ENCODE data around the gene ATP1B2. TPM values are rescaled to one million over a fixed set of nuclear protein-coding genes. Genes with fewer than 3 reads are reported as not detected.
"Not testable (repeated sequence)": the region's sequence is repeated elsewhere in the genome, so short reads cannot be mapped to it uniquely, and the experiment has no call there.

The ATP1B2 gene
- total RNA-seq, 1 donor from 2014 or later = 14.3 TPM

DNA sequence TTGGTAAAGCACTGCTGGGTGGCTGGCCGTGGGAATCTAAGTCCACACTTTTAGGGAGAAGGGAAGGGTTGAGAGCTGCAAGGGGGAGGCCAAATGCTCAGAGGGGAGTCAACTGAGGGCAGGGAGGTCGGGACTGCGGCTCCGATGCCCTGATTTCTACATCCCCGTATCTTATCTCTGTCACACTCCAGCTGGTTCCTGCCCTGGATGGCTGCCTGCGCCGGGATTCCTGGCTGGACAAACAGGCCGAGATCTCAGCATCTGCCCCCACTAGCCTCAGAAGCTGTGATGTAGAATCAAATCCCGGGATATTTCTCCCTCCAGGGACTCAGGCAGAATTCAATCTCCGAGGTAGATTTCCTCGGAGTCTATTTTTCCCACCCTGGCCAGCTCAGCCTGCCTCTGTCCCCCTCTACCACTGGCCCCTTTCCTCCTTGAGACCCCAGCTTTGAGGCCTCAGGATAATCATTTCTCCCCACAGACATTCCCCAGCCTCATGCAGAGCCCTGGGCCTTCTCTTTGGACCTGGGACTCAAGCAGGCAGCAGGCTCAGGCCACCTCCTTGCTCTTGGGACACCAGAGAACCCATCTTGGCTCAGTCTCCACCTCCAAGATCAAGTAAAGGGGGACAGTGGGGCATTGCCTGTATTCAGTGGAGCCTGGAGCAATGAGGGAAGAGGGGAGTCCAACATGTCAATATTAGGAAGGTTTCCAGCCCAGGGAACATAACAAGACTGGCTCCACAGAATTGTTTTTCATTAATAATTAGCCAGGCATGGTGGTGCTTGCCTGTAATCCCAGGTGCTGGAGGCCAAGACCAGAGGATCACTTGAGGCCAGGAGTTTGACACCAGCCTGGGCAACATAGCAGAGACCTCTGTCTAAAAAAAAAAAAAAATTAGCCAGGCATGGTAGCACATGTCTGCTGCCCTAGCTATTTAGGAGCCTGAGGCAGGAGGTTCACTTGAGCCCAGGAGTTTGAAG is 19.0 kb upstream of the ATP1B2 start:
- DNase-seq (ENCODE audit: low spot score) (no peak), ATAC-seq (no peak)
- intact Hi-C loops (cut with DNase I) = loop anchor here (10.0 kb wide), 1 partner anchor 53 kb away; the partner anchor contains the start of genes TP53 and WRAP53

DNA sequence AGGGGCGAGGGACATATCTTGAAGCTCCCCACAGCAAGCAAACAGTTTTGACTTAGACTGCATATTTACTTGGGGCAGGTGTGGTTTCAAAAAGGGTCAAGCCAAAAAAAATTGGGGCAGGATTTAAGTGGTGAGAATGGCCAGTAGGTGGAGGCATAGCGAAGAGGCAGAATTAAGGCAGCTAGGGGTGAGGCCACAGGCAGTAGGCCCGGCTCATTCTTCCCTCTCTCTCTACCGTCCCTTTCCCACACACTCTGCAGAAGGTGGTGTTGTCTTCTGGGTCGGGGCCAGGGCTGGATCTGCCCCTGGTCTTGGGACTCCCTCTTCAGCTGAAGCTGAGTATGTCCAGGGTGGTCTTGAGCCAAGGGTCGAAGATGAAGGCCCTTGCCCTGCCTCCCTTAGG is 18.2 kb upstream of the ATP1B2 start:
- ATAC-seq = no peak
- DNase-seq (ENCODE audit: low spot score) = no peak
- intact Hi-C loops (cut with DNase I) = loop anchor here (10.0 kb wide), 1 partner anchor 52 kb away; the partner anchor contains the start of genes TP53 and WRAP53

GRCh38 chr17:7633093-7633492 is 17.6 kb upstream of the ATP1B2 start:
- ATAC-seq (no peak), DNase-seq (ENCODE audit: low spot score) (no peak)
- intact Hi-C loops (cut with DNase I) = loop anchor here (10.0 kb wide), 1 partner anchor 52 kb away; the partner anchor contains the start of genes TP53 and WRAP53

- ATAC-seq (peak; percentile 47), DNase-seq (ENCODE audit: low spot score) (peak; percentile 70)
- intact Hi-C loops (cut with DNase I) = loop anchor here (10.0 kb wide), 1 partner anchor 50 kb away; the partner anchor contains the start of genes TP53 and WRAP53
These were observed 16.3 kb upstream of the ATP1B2 start for GRCh38 chr17:7634384-7634783.

DNA sequence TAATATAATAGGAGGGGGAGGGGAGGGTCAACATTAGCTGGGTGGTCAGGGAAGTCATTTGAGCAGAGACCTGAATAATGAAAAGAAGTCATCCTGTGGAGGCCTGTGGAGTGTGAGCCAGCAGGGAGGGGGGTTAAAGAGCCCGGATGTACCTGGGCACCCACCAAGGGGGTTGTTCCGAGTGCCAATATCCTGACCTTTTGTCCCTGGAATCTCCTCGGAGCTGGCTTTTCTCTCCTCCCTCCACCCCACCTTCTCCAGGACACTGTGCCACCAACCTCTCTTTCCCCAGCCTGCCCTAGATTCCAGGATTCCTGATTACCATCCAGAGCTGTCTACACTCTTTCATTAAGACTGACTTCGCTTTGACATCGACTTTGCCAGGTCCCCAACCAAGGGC is 14.6 kb upstream of the ATP1B2 start:
- no peak for DNase-seq (ENCODE audit: low spot score)
- intact Hi-C loops (cut with DNase I) = loop anchor here (10.0 kb wide), 1 partner anchor 49 kb away; the partner anchor contains the start of genes TP53 and WRAP53
- ATAC-seq = no peak

GRCh38 chr17:7640783-7641182 is 9.9 kb upstream of the ATP1B2 start:
- intact Hi-C loops (cut with DNase I) = no loop called here
- DNase-seq (ENCODE audit: low spot score) = no peak
- ATAC-seq = no peak

DNA sequence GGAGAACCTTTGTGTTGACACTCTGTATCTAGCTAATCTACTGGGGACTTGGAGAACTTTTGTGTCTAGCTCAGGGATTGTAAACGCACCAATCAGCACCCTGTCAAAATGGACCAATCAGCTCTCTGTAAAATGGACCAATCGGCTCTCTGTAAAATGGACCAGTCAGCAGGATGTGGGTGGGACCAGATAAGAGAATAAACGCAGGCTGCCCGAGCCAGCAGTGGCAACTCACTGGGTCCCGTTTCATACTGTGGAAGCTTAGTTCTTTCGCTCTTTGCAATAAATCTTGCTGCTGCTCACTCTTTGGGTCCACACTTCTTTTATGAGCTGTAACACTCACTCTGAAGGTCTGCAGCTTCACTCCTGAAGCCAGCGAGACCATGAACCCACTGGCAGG is 9.1 kb upstream of the ATP1B2 start:
- ATAC-seq; intact Hi-C loops (cut with DNase I); DNase-seq (ENCODE audit: low spot score): not testable (repeated sequence)

DNA sequence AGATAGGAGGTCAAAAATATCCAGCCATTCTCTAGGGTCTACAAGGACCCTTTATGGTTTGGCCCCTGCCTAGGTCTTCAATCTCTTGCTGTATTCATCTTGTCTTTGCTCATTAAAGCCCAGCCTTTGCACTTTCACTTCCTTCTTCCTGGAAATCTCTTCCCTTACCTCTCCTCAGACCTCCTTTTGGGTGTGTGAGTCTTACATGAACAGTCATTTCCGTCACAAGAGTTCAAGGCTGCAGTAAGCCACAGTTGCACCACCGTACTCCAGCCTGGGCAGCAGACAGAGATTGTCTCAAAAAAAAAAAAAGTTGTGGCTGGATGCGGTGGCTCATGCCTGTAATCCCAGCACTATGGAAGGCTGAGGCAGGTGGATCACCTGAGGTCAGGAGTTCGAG is 6.0 kb upstream of the ATP1B2 start:
- no peak for DNase-seq (ENCODE audit: low spot score)
- intact Hi-C loops (cut with DNase I) = no loop called here
- no peak for ATAC-seq

GRCh38 chr17:7646457-7646856 is 4.3 kb upstream of the ATP1B2 start:
- no peak for DNase-seq (ENCODE audit: low spot score)
- ATAC-seq = no peak
- intact Hi-C loops (cut with DNase I) = no loop called here

GRCh38 chr17:7647018-7647417 is 3.7 kb upstream of the ATP1B2 start:
- no peak for ATAC-seq
- no peak for DNase-seq (ENCODE audit: low spot score)
- intact Hi-C loops (cut with DNase I) = no loop called here

- no peak for ATAC-seq
- intact Hi-C loops (cut with DNase I) = no loop called here
- no peak for DNase-seq (ENCODE audit: low spot score)
These were observed 455 bp downstream of the ATP1B2 start for GRCh38 chr17:7651097-7651664.

GRCh38 chr17:7651665-7652387 is 1.1 kb downstream of the ATP1B2 start:
- intact Hi-C loops (cut with DNase I) = no loop called here
- DNase-seq (ENCODE audit: low spot score) (no peak), ATAC-seq (peak; percentile 18)

DNA sequence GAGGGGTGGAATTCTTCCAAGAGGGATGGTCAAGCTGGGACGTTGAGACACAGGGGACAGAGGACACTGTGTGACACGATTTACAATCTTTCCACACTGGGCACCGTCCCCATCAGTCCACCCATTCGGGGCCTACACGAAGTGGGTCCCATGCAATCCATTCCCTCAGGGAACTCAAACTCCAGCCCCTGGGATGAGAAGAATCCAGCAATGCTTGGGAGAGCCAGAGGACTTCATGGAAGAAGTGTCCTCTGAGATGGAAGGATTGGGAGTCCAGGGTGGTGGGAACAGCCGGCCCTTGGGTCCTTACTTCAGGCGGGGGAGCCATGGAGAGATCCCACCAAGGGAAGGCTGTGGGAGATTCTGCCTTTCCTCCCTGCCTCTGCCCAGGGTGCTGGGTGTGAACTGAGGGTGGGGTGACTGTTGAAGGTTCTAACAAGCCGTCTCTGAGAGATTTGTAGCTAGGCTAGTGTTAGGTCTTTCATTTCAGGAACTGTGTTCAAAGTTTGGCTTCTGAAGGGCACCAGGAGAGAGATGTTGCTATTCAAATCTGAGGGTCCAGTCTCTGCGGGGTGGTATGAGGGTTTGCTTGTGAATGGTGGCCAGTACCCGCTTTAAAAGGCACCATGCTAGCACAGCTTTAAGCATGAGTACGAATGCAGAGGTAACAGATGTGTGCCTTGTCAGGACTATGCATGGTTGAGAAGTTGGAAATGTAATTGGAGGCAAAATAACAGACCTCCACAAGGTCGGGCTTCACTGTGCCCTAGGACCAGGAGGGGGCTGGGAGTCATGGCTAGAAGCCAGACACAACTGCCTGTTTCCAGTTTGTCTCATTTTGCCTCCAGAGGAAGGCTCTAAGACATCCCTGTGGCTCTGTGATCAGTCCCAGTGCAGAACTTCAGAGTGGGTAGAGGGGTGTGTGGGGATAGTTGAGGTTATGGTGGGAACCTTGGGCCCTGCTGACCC is 1.9 kb downstream of the ATP1B2 start:
- ATAC-seq (no peak), DNase-seq (ENCODE audit: low spot score) (no peak)
- intact Hi-C loops (cut with DNase I) = no loop called here

DNA sequence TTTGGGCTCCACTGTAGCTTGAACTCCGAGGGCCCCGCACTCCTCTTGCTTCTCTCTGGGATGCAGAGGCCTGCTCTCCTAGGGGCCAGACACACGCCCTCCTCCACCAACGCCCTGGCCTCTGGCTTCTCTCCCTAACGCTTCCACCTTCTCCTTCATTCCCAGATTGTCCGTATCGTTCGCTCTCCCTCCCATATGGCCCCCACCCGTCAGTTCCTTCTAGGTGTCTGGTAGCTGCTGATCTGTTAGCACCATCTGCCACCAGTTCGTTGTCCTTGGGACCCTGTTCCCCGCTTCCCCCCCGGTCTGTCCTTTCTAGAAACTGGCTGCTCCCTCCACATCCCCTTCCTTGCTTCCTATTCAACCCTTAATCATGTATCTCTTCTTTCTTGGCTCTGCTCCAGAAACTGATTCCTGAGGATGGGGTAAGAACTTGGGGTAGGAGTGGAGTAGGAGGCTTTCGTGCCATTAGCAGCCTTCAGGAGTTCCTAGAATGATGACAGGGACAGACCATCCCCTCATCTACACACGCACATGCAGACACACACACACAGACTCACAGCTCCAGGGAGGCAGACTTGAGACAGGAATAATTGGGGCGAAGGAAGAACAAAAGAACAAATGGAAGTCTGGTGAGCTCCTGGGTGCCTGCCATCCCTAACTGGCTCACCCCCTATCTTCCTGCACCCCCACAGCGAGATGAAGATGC is 4.3 kb downstream of the ATP1B2 start:
- ATAC-seq (no peak), DNase-seq (ENCODE audit: low spot score) (no peak)
- intact Hi-C loops (cut with DNase I) = no loop called here

DNA sequence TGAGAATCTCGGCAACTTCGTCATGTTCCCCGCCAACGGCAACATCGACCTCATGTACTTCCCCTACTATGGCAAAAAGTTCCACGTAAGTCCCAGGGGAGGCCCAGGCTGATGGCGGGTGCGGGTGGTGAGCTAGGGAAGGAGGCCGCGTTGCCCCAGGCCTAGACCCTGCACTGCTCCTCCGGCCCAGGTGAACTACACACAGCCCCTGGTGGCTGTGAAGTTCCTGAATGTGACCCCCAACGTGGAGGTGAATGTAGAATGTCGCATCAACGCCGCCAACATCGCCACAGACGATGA is 4.8 kb downstream of the ATP1B2 start:
- intact Hi-C loops (cut with DNase I) = no loop called here

DNA sequence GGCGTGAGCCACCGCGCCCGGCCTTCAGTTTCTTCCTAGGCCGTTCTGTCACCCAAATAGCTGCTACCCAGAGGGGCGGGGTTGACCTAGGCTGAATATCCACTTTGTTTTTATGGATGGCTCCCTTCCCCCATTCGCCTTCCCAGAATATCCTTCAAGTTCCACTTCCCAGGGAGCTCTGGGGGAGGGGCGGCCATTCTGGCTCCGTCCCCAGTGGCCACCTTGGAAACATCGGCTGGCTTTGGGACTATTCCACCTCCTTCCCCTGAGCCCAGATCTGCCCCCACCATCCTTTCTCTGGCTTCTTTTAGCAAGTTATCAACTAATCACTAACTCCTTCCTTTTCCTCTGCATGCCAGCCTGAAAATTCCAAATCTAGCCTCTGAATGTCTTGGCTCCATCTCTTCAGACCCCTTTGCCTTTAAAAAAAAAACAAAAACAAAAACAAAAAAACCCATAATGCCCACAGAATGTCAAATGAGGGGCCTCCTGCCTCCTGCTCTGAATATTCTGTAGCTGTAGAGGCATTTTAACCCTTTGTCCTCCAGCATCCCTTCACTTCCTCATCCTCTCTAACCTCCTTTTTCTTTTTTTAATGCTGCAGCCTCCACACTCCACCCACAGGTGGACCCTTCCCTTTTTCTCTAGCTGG is 6.4 kb downstream of the ATP1B2 start:
- intact Hi-C loops (cut with DNase I) = no loop called here
- ATAC-seq (peak; percentile 49), DNase-seq (ENCODE audit: low spot score) (peak; percentile 69)

More for the DNA sequence above, 4.8 kb downstream of the ATP1B2 start:
- DNase-seq (ENCODE audit: low spot score) (no peak), ATAC-seq (no peak)

DNA sequence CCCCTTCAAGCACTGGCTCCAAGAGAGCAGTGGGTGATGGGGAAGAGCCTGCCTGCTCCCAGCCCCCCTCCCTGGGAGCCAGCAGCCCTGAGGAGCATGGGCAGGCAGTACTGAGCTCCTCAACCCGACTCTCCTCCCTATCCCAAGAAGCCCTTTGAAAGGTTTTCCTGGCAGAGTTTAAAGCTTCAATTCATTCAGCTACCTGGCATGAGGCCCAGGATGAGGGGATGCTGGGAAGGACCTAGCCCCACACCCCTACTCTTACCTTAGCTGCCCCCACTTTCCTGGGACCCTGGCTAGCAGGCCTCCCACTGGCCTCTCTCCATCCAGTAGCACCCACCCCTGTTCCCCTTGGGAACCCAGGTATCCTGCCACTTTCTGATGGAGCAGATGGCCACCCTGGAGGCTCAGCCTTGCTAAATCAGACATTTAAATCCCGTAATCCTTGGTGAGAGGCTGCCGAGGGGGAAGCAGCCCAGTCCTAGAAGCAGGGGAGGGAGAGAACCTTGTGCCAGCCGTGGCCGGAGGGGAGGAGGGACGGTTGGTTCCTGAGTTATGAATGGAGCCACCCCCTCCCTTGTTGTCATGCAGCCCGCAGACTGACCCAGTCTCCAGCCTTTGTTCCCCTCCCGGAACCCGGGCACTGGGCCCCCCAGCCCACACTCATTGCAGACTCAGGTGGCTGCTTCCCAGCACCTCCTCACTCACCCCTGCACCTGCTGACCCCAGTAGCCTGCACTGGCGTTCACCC is 17.1 kb downstream of the ATP1B2 start:
- ATAC-seq = peak; percentile 13
- DNase-seq (ENCODE audit: low spot score) = no peak
- intact Hi-C loops (cut with DNase I) = no loop called here

All from sciatic nerve (tissue), 2 donors.